ENCODE measurements around the gene FGFR2. TPM values are rescaled to one million over a fixed set of nuclear protein-coding genes. Genes with fewer than 3 reads are reported as not detected.

The FGFR2 gene
- total RNA-seq, 1 experiment from 2014 or later, result 19.7 TPM

DNA sequence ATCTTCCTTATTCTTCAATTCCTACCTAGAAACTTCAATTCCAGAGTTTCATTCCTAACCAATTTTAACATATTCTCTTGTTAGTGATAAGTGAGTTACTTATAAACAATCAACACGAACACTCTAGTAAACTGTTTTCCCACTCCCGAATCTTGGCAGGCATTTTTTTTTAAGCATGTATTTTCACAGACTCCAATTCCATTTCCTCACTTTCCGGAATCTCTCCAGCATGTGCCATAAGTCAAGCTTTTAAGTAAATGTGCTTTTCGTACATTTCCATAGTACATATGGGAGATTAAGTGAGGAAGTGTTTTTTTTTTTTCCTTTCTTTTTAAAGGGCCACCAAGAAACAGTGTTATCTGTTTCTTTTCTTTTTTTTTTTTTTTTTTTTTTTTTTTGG, 89.1 kb downstream of the FGFR2 start:
- H3K4me3 ChIP-seq (replicated peaks in 1 of 2; ENCODE audit: low read depth in 1 of 2, low read length in 2 of 2), result no peak overlapping the region
- no peaks in the 10 kb centered on the region for H3K9me2 ChIP-seq (ENCODE audit: insufficient read depth)
- H3K4me2 ChIP-seq (ENCODE audit: low read length), result no peak overlapping the region
- no peak for TF ChIP-seq FOSL1 (IDR thresholded peaks at IDR 0.05; ENCODE audit: low read depth)
- no peak overlapping the region for H3K9ac ChIP-seq (ENCODE audit: low read length)
- no peaks in the 10 kb centered on the region for H3K79me2 ChIP-seq (ENCODE audit: insufficient read depth, low read length)
- no peaks in the 10 kb centered on the region for H3K9me3 ChIP-seq (ENCODE audit: control insufficient read depth in 1 of 2, insufficient read depth in 1 of 2, low read depth in 1 of 2, low read length in 2 of 2)
- RAD21 ChIA-PET (ENCODE audit: low non-redundant PET in 1 of 2, low total read pairs in 2 of 2, uncharacterized antibody in 2 of 2, unreplicated experiment in 2 of 2), result no interaction called here
- DNase-seq (ENCODE audit: low read depth, low spot score) (no peak), ATAC-seq (no peak)
- H3K4me1 ChIP-seq (ENCODE audit: control insufficient read depth in 1 of 2, insufficient read depth in 2 of 2, low read length in 2 of 2), result peaks cover 0 to 6% of the 10 kb centered on the region in 2 experiments; a peak in 1 of 4 replicates
- intact Hi-C loops (cut with micrococcal nuclease), result no loop called here
- BruUV-seq (replicated peaks), result no TSS peak
- H3K36me3 ChIP-seq (ENCODE audit: control insufficient read depth in 1 of 2, insufficient read depth in 2 of 2, low read length in 2 of 2), result no peaks in the 10 kb centered on the region
- no peak overlapping the region for H3K27ac ChIP-seq (ENCODE audit: low read depth, low read length)
- CTCF ChIA-PET, result interaction anchor here (0.7 kb wide), 1 partner anchor 1649 kb away, joined by 3 read pairs; no protein-coding TSS in a partner anchor
- H4K20me1 ChIP-seq (ENCODE audit: insufficient read depth), result no peaks in the 10 kb centered on the region
- H3K27me3 ChIP-seq (ENCODE audit: insufficient read depth, low read length), result no peaks in the 10 kb centered on the region
- H2AFZ ChIP-seq (ENCODE audit: low read depth, low read length, poor library complexity, severe bottlenecking), result no peak overlapping the region
- POLR2A ChIA-PET, result no interaction called here

DNA sequence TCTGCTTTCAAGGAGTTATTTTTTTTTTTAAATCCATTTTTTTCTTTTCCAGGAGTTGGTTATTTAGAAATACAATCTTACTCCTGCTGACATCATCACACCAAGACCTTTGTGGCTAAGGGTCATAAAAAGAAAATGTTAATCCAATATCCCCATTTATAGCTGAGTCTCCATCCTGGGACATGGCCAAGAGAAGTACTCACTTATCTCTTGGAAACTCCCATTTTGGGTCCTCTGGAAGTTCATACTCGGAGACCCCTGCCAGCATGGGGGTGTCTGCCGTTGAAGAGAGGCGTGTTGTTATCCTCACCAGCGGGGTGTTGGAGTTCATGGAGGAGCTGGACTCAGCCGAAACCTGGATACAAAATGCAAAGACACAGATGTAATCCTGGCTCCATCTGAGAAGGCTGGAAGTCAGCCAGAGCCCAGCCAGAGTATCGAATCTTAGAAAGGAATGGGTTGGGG, 94.6 kb downstream of the FGFR2 start:
- Histone ChIP-seq H3K36me3 (ENCODE audit: control insufficient read depth in 1 of 2, insufficient read depth in 2 of 2, low read length in 2 of 2) (0 out of 4 replicates have a peak, but pooled peaks cover 0 to 4% of the 10 kb centered on the region in 2 experiments), H3K9ac (ENCODE audit: low read length) (no peak overlapping the region), H3K9me2 (ENCODE audit: insufficient read depth) (no peaks in the 10 kb centered on the region), H3K79me2 (ENCODE audit: insufficient read depth, low read length) (no peaks in the 10 kb centered on the region), H3K27me3 (ENCODE audit: insufficient read depth, low read length) (no peaks in the 10 kb centered on the region), H4K20me1 (ENCODE audit: insufficient read depth) (no peaks in the 10 kb centered on the region), H2AFZ (ENCODE audit: low read depth, low read length, poor library complexity, severe bottlenecking) (no peak overlapping the region), H3K4me2 (ENCODE audit: low read length) (no peak overlapping the region), H3K4me3 (replicated peaks in 1 of 2; ENCODE audit: low read depth in 1 of 2, low read length in 2 of 2) (no peak overlapping the region), H3K9me3 (ENCODE audit: control insufficient read depth in 1 of 2, insufficient read depth in 1 of 2, low read depth in 1 of 2, low read length in 2 of 2) (no peaks in the 10 kb centered on the region), H3K27ac (ENCODE audit: low read depth, low read length) (no peak overlapping the region), H3K4me1 (ENCODE audit: control insufficient read depth in 1 of 2, insufficient read depth in 2 of 2, low read length in 2 of 2) (no peaks in the 10 kb centered on the region)
- DNase-seq (ENCODE audit: low read depth, low spot score) (no peak), ATAC-seq (no peak)
- RAD21 ChIA-PET (ENCODE audit: low non-redundant PET in 1 of 2, low total read pairs in 2 of 2, uncharacterized antibody in 2 of 2, unreplicated experiment in 2 of 2), result no interaction called here
- POLR2A ChIA-PET, result no interaction called here
- BruUV-seq (replicated peaks), result no TSS peak
- CTCF ChIA-PET, result no interaction called here
- no peak for TF ChIP-seq CBX3 (IDR thresholded peaks at IDR 0.05; ENCODE audit: low read depth)
- intact Hi-C loops (cut with micrococcal nuclease), result no loop called here

DNA sequence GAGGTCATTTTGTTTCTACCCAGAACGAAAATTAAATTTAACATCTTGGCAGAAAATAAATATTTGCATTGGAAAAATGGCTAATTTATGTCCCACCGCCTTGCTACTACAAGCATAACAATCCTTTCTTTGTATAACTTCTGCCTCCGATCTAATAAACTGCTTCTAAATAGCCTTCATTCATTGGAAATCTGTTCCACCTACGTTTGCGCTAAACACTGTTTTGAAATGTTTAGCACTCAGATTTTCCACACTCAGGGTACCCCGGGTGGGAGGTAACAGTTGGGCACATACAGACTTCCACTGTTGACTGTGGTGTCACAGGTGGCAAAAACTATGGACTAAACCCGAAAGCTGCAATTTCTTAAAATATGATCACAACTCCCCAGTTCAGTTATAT, 96.4 kb downstream of the FGFR2 start:
- H3K9ac ChIP-seq (ENCODE audit: low read length), result no peak overlapping the region
- H3K79me2 ChIP-seq (ENCODE audit: insufficient read depth, low read length), result no peaks in the 10 kb centered on the region
- no peak overlapping the region for H2AFZ ChIP-seq (ENCODE audit: low read depth, low read length, poor library complexity, severe bottlenecking)
- no peaks in the 10 kb centered on the region for H3K9me2 ChIP-seq (ENCODE audit: insufficient read depth)
- RAD21 ChIA-PET (ENCODE audit: low non-redundant PET in 1 of 2, low total read pairs in 2 of 2, uncharacterized antibody in 2 of 2, unreplicated experiment in 2 of 2), result no interaction called here
- CTCF ChIA-PET, result no interaction called here
- BruUV-seq (replicated peaks), result no TSS peak
- H3K27me3 ChIP-seq (ENCODE audit: insufficient read depth, low read length), result no peaks in the 10 kb centered on the region
- no peak overlapping the region for H3K27ac ChIP-seq (ENCODE audit: low read depth, low read length)
- POLR2A ChIA-PET, result no interaction called here
- no peak for TF ChIP-seq CEBPB (IDR thresholded peaks at IDR 0.05; ENCODE audit: low read depth)
- TF ChIP-seq SRF (IDR thresholded peaks at IDR 0.05; ENCODE audit: low read depth), result no peak
- no peak for TF ChIP-seq YY1 (IDR thresholded peaks at IDR 0.05; ENCODE audit: extremely low read depth, insufficient replicate concordance, low read depth, low read length)
- TF ChIP-seq SIN3A (IDR thresholded peaks at IDR 0.05; ENCODE audit: low read depth), result no peak
- TF ChIP-seq EZH2 (IDR thresholded peaks at IDR 0.05), result no peak
- no peak for TF ChIP-seq RAD21 (IDR thresholded peaks at IDR 0.05; ENCODE audit: low read depth)
- TF ChIP-seq TCF7L2 (IDR thresholded peaks at IDR 0.05; ENCODE audit: borderline replicate concordance, extremely low read depth, insufficient read depth, insufficient read length), result no peak
- TF ChIP-seq, protein P1, sequence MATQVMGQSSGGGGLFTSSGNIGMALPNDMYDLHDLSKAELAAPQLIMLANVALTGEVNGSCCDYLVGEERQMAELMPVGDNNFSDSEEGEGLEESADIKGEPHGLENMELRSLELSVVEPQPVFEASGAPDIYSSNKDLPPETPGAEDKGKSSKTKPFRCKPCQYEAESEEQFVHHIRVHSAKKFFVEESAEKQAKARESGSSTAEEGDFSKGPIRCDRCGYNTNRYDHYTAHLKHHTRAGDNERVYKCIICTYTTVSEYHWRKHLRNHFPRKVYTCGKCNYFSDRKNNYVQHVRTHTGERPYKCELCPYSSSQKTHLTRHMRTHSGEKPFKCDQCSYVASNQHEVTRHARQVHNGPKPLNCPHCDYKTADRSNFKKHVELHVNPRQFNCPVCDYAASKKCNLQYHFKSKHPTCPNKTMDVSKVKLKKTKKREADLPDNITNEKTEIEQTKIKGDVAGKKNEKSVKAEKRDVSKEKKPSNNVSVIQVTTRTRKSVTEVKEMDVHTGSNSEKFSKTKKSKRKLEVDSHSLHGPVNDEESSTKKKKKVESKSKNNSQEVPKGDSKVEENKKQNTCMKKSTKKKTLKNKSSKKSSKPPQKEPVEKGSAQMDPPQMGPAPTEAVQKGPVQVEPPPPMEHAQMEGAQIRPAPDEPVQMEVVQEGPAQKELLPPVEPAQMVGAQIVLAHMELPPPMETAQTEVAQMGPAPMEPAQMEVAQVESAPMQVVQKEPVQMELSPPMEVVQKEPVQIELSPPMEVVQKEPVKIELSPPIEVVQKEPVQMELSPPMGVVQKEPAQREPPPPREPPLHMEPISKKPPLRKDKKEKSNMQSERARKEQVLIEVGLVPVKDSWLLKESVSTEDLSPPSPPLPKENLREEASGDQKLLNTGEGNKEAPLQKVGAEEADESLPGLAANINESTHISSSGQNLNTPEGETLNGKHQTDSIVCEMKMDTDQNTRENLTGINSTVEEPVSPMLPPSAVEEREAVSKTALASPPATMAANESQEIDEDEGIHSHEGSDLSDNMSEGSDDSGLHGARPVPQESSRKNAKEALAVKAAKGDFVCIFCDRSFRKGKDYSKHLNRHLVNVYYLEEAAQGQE (IDR thresholded peaks at IDR 0.05; ENCODE audit: low read depth), result no peak
- 0 out of 4 replicates have a peak, but pooled peaks cover 0 to 4% of the 10 kb centered on the region in 2 experiments for H3K36me3 ChIP-seq (ENCODE audit: control insufficient read depth in 1 of 2, insufficient read depth in 2 of 2, low read length in 2 of 2)
- intact Hi-C loops (cut with micrococcal nuclease), result no loop called here
- H3K4me3 ChIP-seq (replicated peaks in 1 of 2; ENCODE audit: low read depth in 1 of 2, low read length in 2 of 2), result no peak overlapping the region
- H4K20me1 ChIP-seq (ENCODE audit: insufficient read depth), result no peaks in the 10 kb centered on the region
- no peaks in the 10 kb centered on the region for H3K9me3 ChIP-seq (ENCODE audit: control insufficient read depth in 1 of 2, insufficient read depth in 1 of 2, low read depth in 1 of 2, low read length in 2 of 2)
- no peaks in the 10 kb centered on the region for H3K4me1 ChIP-seq (ENCODE audit: control insufficient read depth in 1 of 2, insufficient read depth in 2 of 2, low read length in 2 of 2)
- H3K4me2 ChIP-seq (ENCODE audit: low read length), result no peak overlapping the region
- ATAC-seq (no peak), DNase-seq (ENCODE audit: low read depth, low spot score) (no peak)
